DOHH2 (cell line): ENCODE measurements around the gene KCNK7.

Experiments
- H3F3A ChIP-seq: fragments of 200-600 bp; sonication (generic), shearing (Covaris generic); 2 replicates; pipeline ENCODE4 v1.6.0; 2016; ENCODE audit warnings: antibody characterized with exemption, mild to moderate bottlenecking; ENCODE audit not compliant: control insufficient read depth, insufficient read depth
- H3K27ac ChIP-seq: fragments of 200-600 bp; sonication (generic); 2 replicates; pipeline ENCODE4 v1.5.1; 2014; ENCODE audit warnings: low read depth, mild to moderate bottlenecking, low read length, moderate library complexity
- H3K27me3 ChIP-seq: fragments of 200-600 bp; sonication (generic); 2 replicates; pipeline ENCODE4 v1.6.1; 2014; ENCODE audit warnings: mild to moderate bottlenecking, low read length, mixed read lengths; ENCODE audit not compliant: control insufficient read depth
- H3K36me3 ChIP-seq: fragments of 200-600 bp; sonication (generic); 2 replicates; pipeline ENCODE4 v1.6.1; 2014; ENCODE audit warnings: mild to moderate bottlenecking, low read length, moderate library complexity, mixed read lengths; ENCODE audit not compliant: control insufficient read depth
- H3K4me1 ChIP-seq: fragments of 200-600 bp; sonication (generic); 2 replicates; pipeline ENCODE4 v1.6.1; 2014; ENCODE audit warnings: mild to moderate bottlenecking, low read length, mixed read lengths; ENCODE audit not compliant: control insufficient read depth
- H3K4me2 ChIP-seq: fragments of 200-600 bp; sonication (generic); 2 replicates; pipeline ENCODE4 v1.6.0; 2014; ENCODE audit warnings: mild to moderate bottlenecking, low read length, moderate library complexity
- H3K4me3 ChIP-seq: fragments of 200-600 bp; sonication (generic); 2 replicates; pipeline ENCODE4 v1.5.1; 2014; ENCODE audit warnings: mild to moderate bottlenecking, low read length, mixed read lengths
- H3K79me2 ChIP-seq: fragments of 200-600 bp; sonication (generic); 2 replicates; pipeline ENCODE4 v1.6.1; 2014; ENCODE audit warnings: mild to moderate bottlenecking, low read length, mixed read lengths; ENCODE audit not compliant: control insufficient read depth
- H3K9me2 ChIP-seq: fragments of 200-600 bp; sonication (generic); replicated peaks from 2 replicates; pipeline ENCODE4 v1.6.1; 2014; ENCODE audit warnings: mild to moderate bottlenecking, low read length, mixed read lengths; ENCODE audit not compliant: control insufficient read depth
- H3K9me3 ChIP-seq: fragments of 200-600 bp; sonication (generic); 2 replicates; pipeline ENCODE4 v1.6.1; 2014; ENCODE audit warnings: antibody characterized with exemption, low read length, mixed read lengths; ENCODE audit not compliant: control insufficient read depth, insufficient read depth
- H4K20me1 ChIP-seq: fragments of 200-600 bp; sonication (generic); 2 replicates; pipeline ENCODE4 v1.6.0; 2014; ENCODE audit warnings: low read depth, mild to moderate bottlenecking, antibody characterized with exemption, low read length, moderate library complexity; ENCODE audit not compliant: control insufficient read depth, insufficient read depth
- EZH2phosphoT487 ChIP-seq: fragments of 200-600 bp; sonication (generic); IDR thresholded peaks from 2 replicates; pipeline ENCODE4 v1.6.1; 2017; ENCODE audit warnings: borderline replicate concordance, mild to moderate bottlenecking, antibody characterized with exemption, low read length, moderate library complexity, mixed read lengths
- TF ChIP-seq, protein P1 (sequence below): fragments of 200-600 bp; sonication (generic); IDR thresholded peaks from one replicate; pipeline ENCODE4 v1.5.1; 2014; ENCODE audit warnings: antibody characterized with exemption, mild to moderate bottlenecking, low read depth, low read length; ENCODE audit not compliant: poor library complexity, severe bottlenecking

KCNK7 gene

DNA sequence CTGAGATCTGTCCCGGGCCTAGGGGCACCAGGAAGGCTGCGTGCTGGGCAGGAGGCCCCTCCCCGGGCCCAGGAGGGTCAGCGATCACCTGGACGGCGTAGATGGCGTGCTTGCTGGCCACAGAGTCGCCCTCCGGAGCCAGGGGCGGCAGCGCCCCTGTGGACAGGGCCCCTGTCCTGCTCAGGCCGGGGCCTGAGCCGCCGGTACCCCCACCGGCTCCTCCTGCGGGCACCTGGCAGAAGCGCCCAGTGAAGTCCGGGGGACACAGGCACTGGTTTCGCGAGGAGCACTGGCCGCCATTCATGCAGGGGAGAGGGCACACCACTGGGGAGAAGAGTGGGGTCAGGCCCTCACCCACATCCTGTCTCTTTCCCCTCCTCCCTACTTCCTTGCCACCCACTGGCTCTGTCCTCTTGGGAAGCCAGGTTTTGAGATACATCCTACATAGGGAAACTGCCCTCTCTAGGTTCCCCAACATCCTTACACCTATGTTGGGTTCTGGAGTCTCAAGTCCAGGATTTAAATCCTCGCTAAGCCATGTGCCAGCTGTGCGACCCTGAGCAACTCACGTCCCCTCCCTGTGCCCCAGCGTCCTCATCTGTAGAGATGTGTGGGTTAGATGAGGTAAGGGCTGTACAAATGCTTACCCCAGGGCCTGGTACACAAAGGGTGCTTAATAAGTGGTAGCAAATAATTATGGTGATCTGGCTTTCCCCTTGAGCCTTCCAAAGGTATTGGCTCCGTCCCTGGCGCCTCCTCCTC, 41.4 kb downstream of the KCNK7 start:
- H3K9me2 ChIP-seq = no peaks in the 10 kb centered on the region
- peaks cover 51% of the 10 kb centered on the region for H3K4me1 ChIP-seq
- no peak overlapping the region for H3K27ac ChIP-seq
- no peaks in the 10 kb centered on the region for H3K9me3 ChIP-seq
- no peak for TF ChIP-seq EZH2phosphoT487
- TF ChIP-seq, protein P1, sequence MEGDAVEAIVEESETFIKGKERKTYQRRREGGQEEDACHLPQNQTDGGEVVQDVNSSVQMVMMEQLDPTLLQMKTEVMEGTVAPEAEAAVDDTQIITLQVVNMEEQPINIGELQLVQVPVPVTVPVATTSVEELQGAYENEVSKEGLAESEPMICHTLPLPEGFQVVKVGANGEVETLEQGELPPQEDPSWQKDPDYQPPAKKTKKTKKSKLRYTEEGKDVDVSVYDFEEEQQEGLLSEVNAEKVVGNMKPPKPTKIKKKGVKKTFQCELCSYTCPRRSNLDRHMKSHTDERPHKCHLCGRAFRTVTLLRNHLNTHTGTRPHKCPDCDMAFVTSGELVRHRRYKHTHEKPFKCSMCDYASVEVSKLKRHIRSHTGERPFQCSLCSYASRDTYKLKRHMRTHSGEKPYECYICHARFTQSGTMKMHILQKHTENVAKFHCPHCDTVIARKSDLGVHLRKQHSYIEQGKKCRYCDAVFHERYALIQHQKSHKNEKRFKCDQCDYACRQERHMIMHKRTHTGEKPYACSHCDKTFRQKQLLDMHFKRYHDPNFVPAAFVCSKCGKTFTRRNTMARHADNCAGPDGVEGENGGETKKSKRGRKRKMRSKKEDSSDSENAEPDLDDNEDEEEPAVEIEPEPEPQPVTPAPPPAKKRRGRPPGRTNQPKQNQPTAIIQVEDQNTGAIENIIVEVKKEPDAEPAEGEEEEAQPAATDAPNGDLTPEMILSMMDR = no peak
- H4K20me1 ChIP-seq = no peaks in the 10 kb centered on the region
- peak overlapping the region; percentile 54 for H3K4me3 ChIP-seq
- peaks cover 8% of the 10 kb centered on the region for H3F3A ChIP-seq
- peak overlapping the region; percentile 68 for H3K4me2 ChIP-seq
- no peaks in the 10 kb centered on the region for H3K79me2 ChIP-seq
- H3K36me3 ChIP-seq = no peaks in the 10 kb centered on the region
- no peaks in the 10 kb centered on the region for H3K27me3 ChIP-seq

DNA sequence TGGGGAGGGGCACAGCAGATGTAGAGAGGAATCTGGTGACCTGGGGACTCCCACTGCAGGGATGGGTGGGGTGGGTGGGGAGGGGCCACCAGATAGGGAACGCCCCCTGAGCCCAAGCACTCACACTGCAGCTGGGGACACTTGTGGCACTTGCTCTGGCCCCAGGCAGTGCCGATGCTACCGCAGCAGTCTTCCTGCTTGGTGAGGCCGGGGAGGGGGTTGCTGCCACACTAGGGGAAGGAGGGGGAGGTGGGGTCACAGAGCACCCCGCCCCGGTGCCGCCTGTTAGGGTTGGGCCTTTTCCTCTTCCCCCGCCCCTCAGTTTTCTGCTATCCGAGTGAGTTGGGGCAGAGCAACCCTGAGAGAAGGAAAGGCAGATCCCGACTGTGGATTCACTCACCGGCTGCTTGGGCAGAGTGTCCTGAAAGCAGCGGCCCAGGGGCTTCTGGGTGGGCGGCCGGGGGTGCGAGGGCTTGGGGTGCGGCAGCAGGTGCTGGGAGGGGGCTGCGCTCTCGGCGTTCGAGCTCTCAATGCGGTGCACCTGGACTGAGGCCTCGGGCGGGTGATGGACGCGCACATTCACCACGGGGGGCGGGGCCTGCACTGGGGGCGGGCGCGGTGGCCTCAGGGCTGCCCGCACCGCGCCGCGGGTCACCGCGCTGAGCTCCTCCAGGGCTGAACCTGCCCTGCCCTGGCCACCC, 42.1 kb downstream of the KCNK7 start:
- Histone ChIP-seq H3K27ac (no peak overlapping the region), H3K4me2 (peak overlapping the region; percentile 68), H3K9me3 (no peaks in the 10 kb centered on the region), H3F3A (peaks cover 8% of the 10 kb centered on the region), H4K20me1 (no peaks in the 10 kb centered on the region), H3K9me2 (no peaks in the 10 kb centered on the region), H3K79me2 (no peaks in the 10 kb centered on the region), H3K4me3 (peak overlapping the region; percentile 54), H3K27me3 (no peaks in the 10 kb centered on the region), H3K4me1 (peaks cover 49% of the 10 kb centered on the region), H3K36me3 (no peaks in the 10 kb centered on the region)
- TF ChIP-seq, protein P1 = no peak
- no peak for TF ChIP-seq EZH2phosphoT487

DNA sequence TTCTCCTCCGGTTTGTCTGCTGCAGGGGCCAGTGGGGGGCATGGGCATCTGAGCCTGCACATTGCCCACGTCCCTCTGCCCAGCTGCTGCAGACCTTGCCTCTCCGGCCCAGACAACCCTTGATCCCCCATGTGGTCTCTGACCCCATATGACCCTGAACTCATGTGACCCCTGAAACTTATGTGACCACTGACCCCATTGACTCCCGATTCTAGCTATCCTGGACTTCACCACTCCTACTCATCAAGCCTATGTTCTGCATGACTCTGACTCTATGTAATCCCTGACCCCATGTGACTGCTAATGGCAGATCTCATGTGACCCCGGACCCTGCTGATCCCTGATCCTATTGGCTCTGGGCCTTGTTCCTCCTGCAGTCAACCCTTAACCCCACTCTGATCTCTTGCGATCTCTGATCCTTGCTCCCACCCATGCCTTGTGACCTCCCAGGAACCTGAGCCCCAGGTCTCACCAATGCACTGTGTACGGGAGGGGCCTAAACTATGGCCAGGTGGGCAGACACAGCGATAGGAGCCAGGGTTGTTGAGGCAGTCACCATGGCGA, 43.1 kb downstream of the KCNK7 start:
- H3F3A ChIP-seq = peaks cover 8% of the 10 kb centered on the region
- H3K9me3 ChIP-seq = no peaks in the 10 kb centered on the region
- H3K4me1 ChIP-seq = peaks cover 53% of the 10 kb centered on the region
- H3K27me3 ChIP-seq = no peaks in the 10 kb centered on the region
- H3K4me2 ChIP-seq = peak overlapping the region; percentile 54; the same call in 1 of the 2 replicates
- H3K9me2 ChIP-seq = no peaks in the 10 kb centered on the region
- no peak for TF ChIP-seq EZH2phosphoT487
- TF ChIP-seq, protein P1 = peak; percentile 55
- no peaks in the 10 kb centered on the region for H4K20me1 ChIP-seq
- H3K4me3 ChIP-seq = no peak overlapping the region
- H3K79me2 ChIP-seq = no peaks in the 10 kb centered on the region
- no peaks in the 10 kb centered on the region for H3K36me3 ChIP-seq
- no peak overlapping the region for H3K27ac ChIP-seq
